Right atrium auricular region (tissue), 2 donors: ENCODE results near the gene BRSK1. TPM values are rescaled to one million over a fixed set of nuclear protein-coding genes. Genes with fewer than 3 reads are reported as not detected.
A peak's percentile ranks its signal among the peaks of the same experiment; 100 is the strongest.

Source experiments
- DNase-seq: peaks from one replicate; pipeline ENCODE4 v3.0.0-alpha.2; 2019; ENCODE audit warnings: low spot score
- H3K27ac ChIP-seq, 2 donors: fragments of 200-600 bp; sonication (generic); 1 replicate in 1 of 2; 2 replicates in 1 of 2; pipeline ENCODE4 v1.5.1; 2016 to 2019
- H3K27me3 ChIP-seq, 2 donors: fragments of 200-600 bp; sonication (generic); one replicate each; pipeline versions ENCODE4 v1.5.1 to v1.6.0; 2017 to 2019
- H3K36me3 ChIP-seq: fragments of 200-600 bp; sonication (generic); one replicate; pipeline ENCODE4 v1.5.1; 2016
- H3K4me1 ChIP-seq, 2 donors: fragments of 200-600 bp; sonication (generic); one replicate each; pipeline versions ENCODE4 v1.5.1 to v1.6.0; 2017 to 2019
- H3K4me3 ChIP-seq, 2 donors: fragments of 200-600 bp; sonication (generic); 1 replicate in 1 of 2; 2 replicates in 1 of 2; pipeline ENCODE4 v1.5.1; 2017 to 2019; ENCODE audit warnings: mild to moderate bottlenecking in 1 of 2, moderate library complexity in 1 of 2
- H3K9me3 ChIP-seq, 2 donors: fragments of 200-600 bp; sonication (generic); one replicate each; pipeline ENCODE4 v1.5.1; 2019
- CTCF ChIP-seq, 2 donors: fragments of 200-600 bp; sonication (generic); IDR thresholded peaks; one replicate each; pipeline ENCODE4 v1.5.1; 2019; ENCODE audit warnings: antibody characterized with exemption in 2 of 2
- total RNA-seq, 2 donors: library from RNA; depleted of rRNA; stranded (reverse); fragments of >200 nt; gene quantifications; one replicate each; pipeline ENCODE4 v1.1.0, GENCODE V29; 2016

The BRSK1 gene
- total RNA-seq, 2 donors from 2014 or later, result 5.6 to 15.6 TPM

- no peak for TF ChIP-seq CTCF (IDR thresholded peaks at IDR 0.05)
- H3K9me3 ChIP-seq, result no peaks in the 10 kb centered on the region
- H3K36me3 ChIP-seq, result peaks cover 3% of the 10 kb centered on the region
- H3K4me3 ChIP-seq, result no peak overlapping the region
- no peaks in the 10 kb centered on the region for H3K27me3 ChIP-seq
- H3K4me1 ChIP-seq, result peaks cover 0 to 81% of the 10 kb centered on the region in 2 donors
- peak overlapping the region; percentile 31 to 56 for H3K27ac ChIP-seq
- no peak for DNase-seq
Measured at GRCh38 chr19:55251341-55252081, 32.3 kb upstream of the BRSK1 start.

DNA sequence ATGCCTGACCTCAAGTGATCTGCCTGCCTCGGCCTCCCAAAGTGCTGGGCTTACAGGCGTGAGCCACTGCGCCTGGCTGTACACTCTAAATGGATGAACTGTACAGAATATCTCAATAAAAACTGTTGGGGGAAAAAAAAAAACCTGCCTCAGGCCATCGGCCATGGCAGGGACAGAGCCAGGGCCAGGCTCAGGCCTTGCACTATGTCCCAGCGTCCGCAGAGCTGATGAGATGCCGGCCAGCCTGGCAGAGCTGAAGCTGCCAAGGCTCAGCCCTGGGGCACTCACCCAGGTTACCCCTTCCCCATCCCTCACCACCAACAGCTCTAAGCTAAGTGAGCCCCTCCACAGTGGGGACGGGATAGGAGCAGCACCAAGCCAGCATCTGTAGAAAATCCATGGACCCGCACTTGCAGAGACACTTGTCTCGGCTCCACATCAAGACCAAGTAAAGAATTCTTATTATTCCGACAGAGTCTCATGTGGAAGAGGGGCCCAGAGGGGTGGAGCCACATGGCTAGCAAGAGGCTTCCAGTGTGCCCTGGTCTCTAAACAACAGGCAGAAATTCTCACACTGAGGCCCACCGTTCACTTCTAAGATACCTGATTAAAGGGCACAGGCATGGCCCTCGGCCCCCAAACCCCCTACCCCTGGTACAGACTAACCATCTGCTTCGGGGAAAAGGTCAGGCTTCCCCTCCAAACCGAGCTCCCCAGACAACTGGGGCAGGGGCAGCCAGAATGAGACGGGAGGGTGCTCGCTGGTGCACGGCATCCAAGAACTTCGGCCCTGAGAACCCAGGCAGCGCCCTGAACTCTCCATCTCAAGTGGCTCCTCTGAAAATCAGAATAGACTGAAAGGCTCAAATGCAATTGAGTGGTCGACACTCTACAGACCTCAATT is 30.8 kb upstream of the BRSK1 start:
- Histone ChIP-seq H3K36me3 (no peaks in the 10 kb centered on the region), H3K27ac (no peak overlapping the region), H3K4me1 (peaks cover 0 to 85% of the 10 kb centered on the region in 2 donors), H3K9me3 (no peaks in the 10 kb centered on the region), H3K4me3 (no peak overlapping the region), H3K27me3 (no peaks in the 10 kb centered on the region)
- no peak for TF ChIP-seq CTCF (IDR thresholded peaks at IDR 0.05)
- no peak for DNase-seq

DNA sequence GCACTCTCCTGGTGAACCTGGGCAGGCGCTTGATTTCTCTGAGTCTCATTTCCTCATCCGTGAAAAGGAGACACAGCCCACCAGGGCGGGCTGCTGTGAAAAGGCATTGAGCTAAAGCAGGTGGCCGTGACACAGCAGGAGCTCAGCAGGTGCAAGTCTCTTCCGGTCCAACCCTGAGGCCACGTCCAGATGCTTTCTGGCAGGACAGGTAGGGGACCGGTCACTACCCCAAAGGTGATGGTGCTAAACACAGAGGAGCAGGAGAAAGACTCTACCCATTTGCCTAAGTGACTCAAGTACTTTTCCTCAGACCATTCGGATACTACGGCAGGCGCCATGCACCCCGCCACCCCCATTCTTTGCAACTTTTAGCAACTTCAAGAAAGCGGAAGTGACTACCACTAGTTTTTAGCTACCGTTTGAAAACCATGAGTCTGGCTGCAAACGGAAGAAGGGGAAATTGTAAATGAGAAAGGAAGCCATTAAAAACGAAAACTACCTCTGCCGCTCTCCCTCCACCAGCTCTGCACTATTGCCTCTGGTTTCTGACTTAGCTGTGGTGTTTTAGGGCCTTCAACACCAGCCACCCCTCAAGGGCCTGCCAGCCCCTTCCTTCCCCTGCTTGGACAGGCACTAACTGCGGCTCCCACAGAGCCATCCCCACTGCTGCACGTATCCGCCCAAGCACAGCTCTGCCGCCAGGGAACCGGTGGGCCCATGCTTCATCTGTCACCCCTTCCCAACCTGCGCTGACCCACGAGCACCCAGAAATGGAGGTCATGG is 29.8 kb upstream of the BRSK1 start:
- Histone ChIP-seq H3K4me3 (peak overlapping the region; percentile 1 to 18), H3K4me1 (peaks cover under 1 to 77% of the 10 kb centered on the region in 2 donors), H3K36me3 (no peaks in the 10 kb centered on the region), H3K27me3 (no peaks in the 10 kb centered on the region), H3K9me3 (no peaks in the 10 kb centered on the region), H3K27ac (peak overlapping the region in 1 of 2 donors; percentile 31)
- DNase-seq, result no peak
- TF ChIP-seq CTCF (IDR thresholded peaks at IDR 0.05), result no peak

DNA sequence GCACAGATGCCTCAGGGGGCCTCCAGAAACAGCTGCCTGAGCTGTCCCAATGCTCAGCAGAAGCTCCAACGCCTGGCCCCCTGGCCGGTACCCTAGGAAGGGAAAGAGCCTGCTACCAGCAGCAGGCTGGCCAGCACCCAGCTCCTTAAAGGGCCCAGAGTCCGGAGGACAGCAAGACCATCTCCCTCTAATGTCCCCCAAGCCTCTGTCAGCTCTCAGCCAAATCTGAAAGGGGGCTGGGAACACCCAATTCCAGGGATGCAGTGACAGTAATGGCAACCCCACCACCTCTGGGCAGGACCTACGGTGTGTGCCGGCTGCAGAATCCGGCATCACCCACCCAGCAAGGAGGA is 29.2 kb upstream of the BRSK1 start:
- H3K27me3 ChIP-seq, result no peaks in the 10 kb centered on the region
- H3K4me1 ChIP-seq, result peaks cover 3 to 76% of the 10 kb centered on the region in 2 donors
- H3K4me3 ChIP-seq, result peak overlapping the region; percentile 1 to 18
- TF ChIP-seq CTCF (IDR thresholded peaks at IDR 0.05), result no peak
- peak overlapping the region; percentile 31 to 55 for H3K27ac ChIP-seq
- no peaks in the 10 kb centered on the region for H3K36me3 ChIP-seq
- H3K9me3 ChIP-seq, result no peaks in the 10 kb centered on the region
- DNase-seq, result no peak

- Histone ChIP-seq H3K4me1 (peaks cover 3 to 79% of the 10 kb centered on the region in 2 donors), H3K9me3 (no peaks in the 10 kb centered on the region), H3K27ac (peak overlapping the region in 1 of 2 donors; percentile 31), H3K36me3 (no peaks in the 10 kb centered on the region), H3K4me3 (no peak overlapping the region), H3K27me3 (no peaks in the 10 kb centered on the region)
- TF ChIP-seq CTCF (IDR thresholded peaks at IDR 0.05), result no peak
- no peak for DNase-seq
Measured at GRCh38 chr19:55255618-55256423, 28.0 kb upstream of the BRSK1 start.
